GM23338 (cell line): Measurements from ENCODE around the gene OR52I1. TPM values are rescaled to one million over a fixed set of nuclear protein-coding genes. Genes with fewer than 3 reads are reported as not detected.

Experiments
- ATAC-seq: fragments of 200-7000 bp; cut with Tn5 transposase; 3 replicates; pipeline ENCODE4 v1.9.1; 2020
- DNase-seq: peaks from one replicate; pipeline ENCODE4 v3.0.0-alpha.2; 2015; ENCODE audit warnings: low spot score
- H2AFZ ChIP-seq: fragments of 200-600 bp; sonication (generic); 2 replicates; pipeline ENCODE4 v1.8.0; 2016; ENCODE audit warnings: antibody characterized with exemption, mild to moderate bottlenecking, moderate library complexity
- H3F3A ChIP-seq: fragments of 200-600 bp; sonication (generic); replicated peaks from 2 replicates; pipeline ENCODE4 v1.8.0; 2017; ENCODE audit warnings: antibody characterized with exemption, mixed run types, low read depth
- H3K27ac ChIP-seq: fragments of 200-600 bp; sonication (generic); 2 replicates; pipeline ENCODE4 v1.6.1; 2016; ENCODE audit warnings: low read depth
- H3K27me3 ChIP-seq: fragments of 200-600 bp; sonication (generic); 2 replicates; pipeline ENCODE4 v1.8.0; 2016; ENCODE audit warnings: mild to moderate bottlenecking, mixed run types, moderate library complexity; ENCODE audit not compliant: insufficient read depth
- H3K36me3 ChIP-seq: fragments of 200-600 bp; sonication (generic); 2 replicates; pipeline ENCODE4 v1.8.0; 2016; ENCODE audit warnings: mild to moderate bottlenecking; ENCODE audit not compliant: insufficient read depth
- H3K4me1 ChIP-seq: fragments of 200-600 bp; sonication (generic); 2 replicates; pipeline ENCODE4 v1.8.0; 2016; ENCODE audit warnings: mild to moderate bottlenecking, moderate library complexity; ENCODE audit not compliant: insufficient read depth
- H3K4me2 ChIP-seq: fragments of 200-600 bp; sonication (generic); 2 replicates; pipeline ENCODE4 v1.7.1; 2017; ENCODE audit warnings: mixed run types
- H3K4me3 ChIP-seq: fragments of 200-600 bp; sonication (generic); 2 replicates; pipeline ENCODE4 v1.6.1; 2016; ENCODE audit warnings: mixed run types
- H3K79me2 ChIP-seq: fragments of 200-600 bp; sonication (generic); replicated peaks from 2 replicates; pipeline ENCODE4 v1.8.0; 2017; ENCODE audit warnings: mild to moderate bottlenecking; ENCODE audit not compliant: insufficient read depth
- H3K9me2 ChIP-seq: fragments of 200-600 bp; sonication (generic); 2 replicates; pipeline ENCODE4 v1.8.0; 2017; ENCODE audit not compliant: insufficient read depth
- H4K20me1 ChIP-seq: fragments of 200-600 bp; sonication (generic); replicated peaks from 2 replicates; pipeline ENCODE4 v1.8.0; 2017; ENCODE audit warnings: mild to moderate bottlenecking; ENCODE audit not compliant: insufficient read depth
- H3K27ac Mint-ChIP-seq: 2 replicates; pipeline ENCODE4 v1.8.0; 2020; ENCODE audit warnings: inconsistent platforms, mild to moderate bottlenecking, moderate library complexity, mixed read lengths
- H3K27me3 Mint-ChIP-seq: 3 replicates; pipeline ENCODE4 v1.8.0; 2022; ENCODE audit warnings: low read depth, mild to moderate bottlenecking, moderate library complexity, mixed read lengths, inconsistent platforms; ENCODE audit not compliant: insufficient read depth, poor library complexity
- H3K36me3 Mint-ChIP-seq: 3 replicates; pipeline ENCODE4 v1.8.0; 2021; ENCODE audit warnings: low read depth, mild to moderate bottlenecking, inconsistent platforms, moderate library complexity, mixed read lengths
- H3K4me1 Mint-ChIP-seq: 3 replicates; pipeline ENCODE4 v1.8.0; 2020; ENCODE audit warnings: mild to moderate bottlenecking, inconsistent platforms, mixed read lengths
- H3K4me3 Mint-ChIP-seq: 3 replicates; pipeline ENCODE4 v1.8.0; 2021; ENCODE audit warnings: moderate library complexity, mild to moderate bottlenecking, inconsistent platforms, mixed read lengths
- H3K9me3 Mint-ChIP-seq: 3 replicates; pipeline ENCODE4 v1.8.0; 2020; ENCODE audit warnings: moderate library complexity, mild to moderate bottlenecking, inconsistent platforms, mixed read lengths
- CREB1 ChIP-seq: fragments of 250-450 bp; sonication (Bioruptor Pico); IDR thresholded peaks from 2 replicates; pipeline ENCODE4 v1.5.0; 2020; ENCODE audit warnings: low read depth, mild to moderate bottlenecking, moderate library complexity
- CTCF ChIP-seq, 2 experiments: fragments of 200-600 bp in 1 of 2; sonication (generic) in 1 of 2; conservative IDR thresholded peaks; 2 replicates each; pipeline versions ENCODE4 v1.5.1 to v1.6.1; 2016 to 2017; ENCODE audit warnings: antibody characterized with exemption in 2 of 2, low read depth in 2 of 2, mild to moderate bottlenecking in 2 of 2, moderate library complexity in 1 of 2
- EZH2 ChIP-seq: fragments of 200-600 bp; sonication (generic); IDR thresholded peaks from one replicate; pipeline ENCODE4 v1.8.0; 2017; ENCODE audit warnings: antibody characterized with exemption, mild to moderate bottlenecking, low read depth; ENCODE audit not compliant: unreplicated experiment
- EZH2phosphoT487 ChIP-seq: fragments of 200-600 bp; sonication (generic); IDR thresholded peaks from one replicate; pipeline ENCODE4 v1.8.1; 2018; ENCODE audit warnings: antibody characterized with exemption; ENCODE audit not compliant: unreplicated experiment
- JUNB ChIP-seq: IDR thresholded peaks from one replicate; pipeline ENCODE4 v1.6.1; 2016; ENCODE audit warnings: antibody characterized with exemption; ENCODE audit not compliant: unreplicated experiment
- NANOG ChIP-seq: IDR thresholded peaks from 2 replicates; pipeline ENCODE4 v1.6.1; 2016; ENCODE audit warnings: antibody characterized with exemption, borderline replicate concordance
- POLR2AphosphoS5 ChIP-seq: IDR thresholded peaks from 2 replicates; pipeline ENCODE4 v1.6.1; 2016; ENCODE audit warnings: antibody characterized with exemption, low read depth
- REST ChIP-seq: IDR thresholded peaks from one replicate; pipeline ENCODE4 v1.6.1; 2018; ENCODE audit warnings: antibody characterized with exemption; ENCODE audit not compliant: unreplicated experiment
- STAT1 ChIP-seq: IDR thresholded peaks from one replicate; pipeline ENCODE4 v1.6.1; 2016; ENCODE audit warnings: antibody characterized with exemption; ENCODE audit not compliant: unreplicated experiment
- ZNF114 ChIP-seq: fragments of 250-450 bp; sonication (Bioruptor Pico); IDR thresholded peaks from 2 replicates; pipeline ENCODE4 v1.5.0; 2020; ENCODE audit warnings: mild to moderate bottlenecking, moderate library complexity
- ZNF331 ChIP-seq: fragments of 250-450 bp; sonication (Bioruptor Pico); IDR thresholded peaks from 2 replicates; pipeline ENCODE4 v1.5.0; 2020; ENCODE audit warnings: low read depth, mild to moderate bottlenecking, moderate library complexity
- polyA plus RNA-seq: library from polyadenylated mRNA; unstranded; fragments of >200 nt; fragmentation: Nextera tagmentation; extraction: Ambion mirVana; gene quantifications from 2 replicates; pipeline ENCODE4 v1.2.1, GENCODE V29; 2016
- total RNA-seq: library from RNA; depleted of rRNA; stranded (reverse); fragments of >200 nt; shearing (Covaris generic); gene quantifications from 2 replicates; pipeline ENCODE4 v1.2.3, GENCODE V29; 2014
- TF ChIP-seq, protein P1 (sequence below): IDR thresholded peaks from 2 replicates; pipeline ENCODE4 v1.6.1; 2016; ENCODE audit warnings: antibody characterized with exemption

OR52I1 gene
- total and polyA plus RNA-seq, 2 experiments from 2014 or later: not detected

DNA sequence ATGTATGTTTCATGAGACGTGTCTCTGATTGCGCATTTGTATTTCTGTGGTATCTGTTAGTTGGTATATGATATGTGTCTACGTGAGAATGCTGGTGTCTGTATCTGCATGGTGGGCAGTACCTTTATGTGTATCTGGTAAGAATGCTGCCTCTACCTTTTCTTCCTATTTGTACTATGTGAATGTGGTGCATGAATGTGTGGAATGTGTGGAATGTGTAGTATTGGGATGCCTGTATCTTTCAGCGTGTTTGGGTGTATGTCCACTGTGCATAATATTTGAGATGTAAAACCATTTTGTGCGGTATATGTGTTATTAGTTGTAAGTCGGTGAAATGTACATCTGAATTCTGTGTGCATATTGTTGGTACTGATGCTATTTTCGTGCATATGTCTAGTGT, 47.7 kb downstream of the OR52I1 start:
- DNase-seq: peak; percentile 9
- Histone ChIP-seq H2AFZ (no peak overlapping the region), H3K4me2 (no peak overlapping the region), H3K4me3 (no peak overlapping the region), H3K79me2 (no peaks in the 10 kb centered on the region), H3K36me3 (no peaks in the 10 kb centered on the region), H3K27me3 (no peaks in the 10 kb centered on the region), H3K4me1 (no peaks in the 10 kb centered on the region), H4K20me1 (no peaks in the 10 kb centered on the region), H3F3A (no peaks in the 10 kb centered on the region), H3K27ac (no peak overlapping the region), H3K9me2 (peaks cover 16% of the 10 kb centered on the region; the same call in 1 of the 2 replicates)
- peaks cover 4% of the 10 kb centered on the region for H3K27me3 Mint-ChIP-seq
- no peak overlapping the region for H3K27ac Mint-ChIP-seq
- H3K4me1 Mint-ChIP-seq: no peaks in the 10 kb centered on the region; the same call in 2 of the 3 replicates
- ATAC-seq: no peak
- no peak overlapping the region for H3K4me3 Mint-ChIP-seq
- H3K9me3 Mint-ChIP-seq: no peaks in the 10 kb centered on the region
- TF ChIP-seq POLR2AphosphoS5: no peak
- no peak for TF ChIP-seq EZH2phosphoT487
- TF ChIP-seq ZNF114 (CRISPR knock-in tag): no peak
- no peak for TF ChIP-seq CREB1 (CRISPR knock-in tag)
- no peak for TF ChIP-seq REST
- no peaks in the 10 kb centered on the region for H3K36me3 Mint-ChIP-seq

DNA sequence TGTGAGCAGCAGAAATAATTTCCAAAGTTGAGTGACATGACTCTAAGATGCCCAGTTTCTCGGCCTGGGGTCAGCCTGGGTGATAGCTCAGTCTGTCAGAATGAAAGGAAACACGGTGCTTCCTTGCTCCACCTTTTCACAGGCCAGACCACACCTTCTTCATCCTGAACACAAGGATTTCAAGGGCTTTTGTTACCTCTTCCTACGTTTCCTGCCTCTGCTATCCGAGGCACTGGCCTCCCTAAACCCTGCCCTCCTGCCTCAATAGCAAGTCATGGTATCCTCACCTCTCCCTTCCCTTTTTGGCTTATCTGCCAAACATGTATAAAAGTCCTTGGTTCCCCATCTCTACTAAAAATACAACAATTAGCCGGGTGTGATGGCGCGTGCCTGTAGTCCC, 48.2 kb downstream of the OR52I1 start:
- Histone ChIP-seq H3F3A (no peaks in the 10 kb centered on the region), H4K20me1 (no peaks in the 10 kb centered on the region), H3K27ac (no peak overlapping the region), H3K9me2 (peaks cover 16% of the 10 kb centered on the region; the same call in 1 of the 2 replicates), H2AFZ (no peak overlapping the region), H3K4me2 (no peak overlapping the region), H3K4me1 (no peaks in the 10 kb centered on the region), H3K27me3 (no peaks in the 10 kb centered on the region), H3K79me2 (no peaks in the 10 kb centered on the region), H3K36me3 (no peaks in the 10 kb centered on the region), H3K4me3 (no peak overlapping the region)
- Mint-ChIP-seq H3K27ac (no peak overlapping the region), H3K36me3 (no peaks in the 10 kb centered on the region), H3K4me1 (no peaks in the 10 kb centered on the region; the same call in 2 of the 3 replicates), H3K9me3 (no peaks in the 10 kb centered on the region), H3K4me3 (no peak overlapping the region), H3K27me3 (peaks cover 4% of the 10 kb centered on the region)
- DNase-seq: no peak
- no peak for ATAC-seq
- no peak for TF ChIP-seq NANOG
- TF ChIP-seq REST: no peak
- TF ChIP-seq CREB1 (CRISPR knock-in tag): no peak
- TF ChIP-seq JUNB: no peak
- no peak for TF ChIP-seq CTCF (conservative IDR thresholded peaks at IDR 0.05; ENCODE audit: low read depth in 2 of 2)
- no peak for TF ChIP-seq STAT1
- TF ChIP-seq POLR2AphosphoS5: no peak
- TF ChIP-seq, protein P1, sequence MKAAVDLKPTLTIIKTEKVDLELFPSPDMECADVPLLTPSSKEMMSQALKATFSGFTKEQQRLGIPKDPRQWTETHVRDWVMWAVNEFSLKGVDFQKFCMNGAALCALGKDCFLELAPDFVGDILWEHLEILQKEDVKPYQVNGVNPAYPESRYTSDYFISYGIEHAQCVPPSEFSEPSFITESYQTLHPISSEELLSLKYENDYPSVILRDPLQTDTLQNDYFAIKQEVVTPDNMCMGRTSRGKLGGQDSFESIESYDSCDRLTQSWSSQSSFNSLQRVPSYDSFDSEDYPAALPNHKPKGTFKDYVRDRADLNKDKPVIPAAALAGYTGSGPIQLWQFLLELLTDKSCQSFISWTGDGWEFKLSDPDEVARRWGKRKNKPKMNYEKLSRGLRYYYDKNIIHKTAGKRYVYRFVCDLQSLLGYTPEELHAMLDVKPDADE: no peak
- no peak for TF ChIP-seq ZNF331 (CRISPR knock-in tag)
- TF ChIP-seq EZH2: no peak
- no peak for TF ChIP-seq EZH2phosphoT487
- TF ChIP-seq ZNF114 (CRISPR knock-in tag): no peak
